Naive thymus-derived CD4-positive, alpha-beta T cell (primary cell): ENCODE data around the gene SYTL2. TPM values are rescaled to one million over a fixed set of nuclear protein-coding genes. Genes with fewer than 3 reads are reported as not detected.
"Not testable (repeated sequence)": the region's sequence is repeated elsewhere in the genome, so short reads cannot be mapped to it uniquely, and the experiment has no call there.

Experiments
- ATAC-seq: fragments of 150-1000 bp; cut with Tn5 transposase; 2 replicates; pipeline ENCODE4 v1.10.0; 2021; ENCODE audit warnings: mild to moderate bottlenecking, moderate library complexity
- CTCF ChIA-PET: fragments of 350-600 bp; sonication (Branson Sonifier 250); formaldehyde crosslinking; loops from one replicate; lab custom pipeline; 2021; ENCODE audit warnings: antibody characterized with exemption; lab: Charles Lee
- POLR2A ChIA-PET: fragments of 350-600 bp; sonication (Branson Sonifier 250); formaldehyde crosslinking; loops from one replicate; lab custom pipeline; 2021; ENCODE audit warnings: antibody characterized with exemption, inconsistent platforms; lab: Charles Lee
- DNase-seq, 9 donors: peaks; one replicate each; pipeline versions ENCODE4 v3.0.0 to v3.0.0-alpha.2; 2020 to 2022; ENCODE audit warnings: mixed read lengths in 1 of 9
- H3K27ac ChIP-seq: one replicate; pipeline ENCODE4 v1.7.0; 2013; ENCODE audit warnings: mild to moderate bottlenecking, low read depth, low read length, moderate library complexity
- H3K27me3 ChIP-seq, 2 donors: one replicate each; pipeline ENCODE4 v1.7.0; 2013; ENCODE audit warnings: low read length in 2 of 2, mild to moderate bottlenecking in 2 of 2, moderate library complexity in 2 of 2; ENCODE audit not compliant: control insufficient read depth in 2 of 2, insufficient read depth in 2 of 2
- H3K36me3 ChIP-seq, 3 experiments: 1 replicate in 2 of 3; 2 replicates in 1 of 3; pipeline ENCODE4 v1.7.0; 2013; ENCODE audit warnings: low read length in 3 of 3, mild to moderate bottlenecking in 3 of 3, moderate library complexity in 1 of 3; ENCODE audit not compliant: insufficient read depth in 3 of 3, control insufficient read depth in 2 of 3
- H3K4me1 ChIP-seq, 2 donors: one replicate each; pipeline ENCODE4 v1.7.0; 2013; ENCODE audit warnings: low read length in 2 of 2, mild to moderate bottlenecking in 2 of 2, moderate library complexity in 1 of 2; ENCODE audit not compliant: control insufficient read depth in 2 of 2, insufficient read depth in 2 of 2
- H3K4me3 ChIP-seq: 2 replicates; pipeline ENCODE4 v1.7.0; 2013; ENCODE audit warnings: mild to moderate bottlenecking, low read length
- H3K9me3 ChIP-seq, 3 experiments: 1 replicate in 2 of 3; 2 replicates in 1 of 3; pipeline ENCODE4 v1.7.0; 2013; ENCODE audit warnings: low read length in 3 of 3; ENCODE audit not compliant: control insufficient read depth in 2 of 3
- H3K27ac Mint-ChIP-seq, 9 donors: one replicate each; pipeline ENCODE4 v1.8.0; 2020 to 2022; ENCODE audit warnings: mixed read lengths in 9 of 9, mild to moderate bottlenecking in 8 of 9, moderate library complexity in 5 of 9, inconsistent platforms in 2 of 9
- H3K27me3 Mint-ChIP-seq, 5 donors: one replicate each; pipeline ENCODE4 v1.8.0; 2021 to 2022; ENCODE audit warnings: mixed read lengths in 5 of 5, mild to moderate bottlenecking in 1 of 5
- H3K36me3 Mint-ChIP-seq, 5 donors: one replicate each; pipeline ENCODE4 v1.8.0; 2020 to 2022; ENCODE audit warnings: mixed read lengths in 5 of 5, mild to moderate bottlenecking in 3 of 5, inconsistent platforms in 1 of 5
- H3K4me1 Mint-ChIP-seq, 7 donors: one replicate each; pipeline ENCODE4 v1.8.0; 2020 to 2022; ENCODE audit warnings: mixed read lengths in 7 of 7, mild to moderate bottlenecking in 3 of 7, inconsistent platforms in 1 of 7
- H3K4me3 Mint-ChIP-seq, 10 donors: one replicate each; pipeline ENCODE4 v1.8.0; 2020 to 2022; ENCODE audit warnings: mild to moderate bottlenecking in 10 of 10, mixed read lengths in 10 of 10, moderate library complexity in 6 of 10, inconsistent platforms in 2 of 10
- H3K9me3 Mint-ChIP-seq, 11 donors: one replicate each; pipeline ENCODE4 v1.8.0; 2020 to 2022; ENCODE audit warnings: mixed read lengths in 11 of 11, mild to moderate bottlenecking in 4 of 11, inconsistent platforms in 1 of 11, moderate library complexity in 1 of 11
- intact Hi-C, 2 donors: fragments of 100-400 bp; cut with micrococcal nuclease; formaldehyde crosslinking; loops; one replicate each; pipeline ENCODE4 v1.15.1; 2023
- polyA plus RNA-seq, 2 donors: library from polyadenylated mRNA; unstranded; fragments of 300-500 nt; fragmentation: Illumina TruSeq; gene quantifications; one replicate each; pipeline ENCODE4 v1.2.3, GENCODE V29; 2021
- total RNA-seq, 6 experiments: library from RNA in 5 of 6; stranded (reverse) in 5 of 6; gene quantifications; 1 replicate in 5 of 6; 2 replicates in 1 of 6; pipeline ENCODE4 v1.2.3 and lab custom pipeline; 2021 to 2026

The SYTL2 gene
- total and polyA plus RNA-seq, 7 experiments from 2014 or later = 12.0 to 62.9 (median 27.5) TPM

GRCh38 chr11:85854557-85855340, 43.8 kb upstream of the SYTL2 start:
- peaks cover 0 to 9% (median 2%) of the 10 kb centered on the region in 11 donors for H3K9me3 Mint-ChIP-seq
- H3K4me3 ChIP-seq = peak overlapping the region; percentile 71
- ChIA-PET CTCF (interaction anchor here (0.6 to 2.2 kb wide), 19 partner anchors 8 to 479 kb away, joined by 3 to 16 read pairs (median 4); partner anchors contain the start of gene SYTL2), POLR2A (interaction anchor here (0.6 to 1.8 kb wide), 12 partner anchors 9 to 339 kb away, joined by 3 to 5 read pairs (median 4); partner anchors contain the start of genes CREBZF and TMEM126A)
- intact Hi-C loops = loop anchor here (1.0 to 5.0 kb wide), 27 partner anchors 26 to 1013 kb away; partner anchors contain the start of genes PICALM (in 2 of the 2), TMEM126B (in 2 of the 2), CREBZF (in 1 of the 2) and EED (in 1 of the 2)
- peak overlapping the region; percentile 84 for H3K27ac ChIP-seq
- ATAC-seq (peak; percentile 99), DNase-seq (peak; percentile 81 to 97 (median 90))
- peaks cover 0 to 7% (median 0%) of the 10 kb centered on the region in 5 donors for H3K27me3 Mint-ChIP-seq
- H3K27ac Mint-ChIP-seq = peak overlapping the region; percentile 85 to 98 (median 95)
- H3K9me3 ChIP-seq = no peaks in the 10 kb centered on the region
- no peaks in the 10 kb centered on the region for H3K27me3 ChIP-seq
- H3K4me1 ChIP-seq = peaks cover 6 to 9% of the 10 kb centered on the region in 2 donors
- no peaks in the 10 kb centered on the region for H3K36me3 ChIP-seq
- H3K4me3 Mint-ChIP-seq = peak overlapping the region; percentile 79 to 95 (median 94)
- peaks cover 0 to 17% (median 0%) of the 10 kb centered on the region in 5 donors for H3K36me3 Mint-ChIP-seq
- peaks cover 0 to 15% (median 13%) of the 10 kb centered on the region in 7 donors for H3K4me1 Mint-ChIP-seq

GRCh38 chr11:85854212-85854556, 43.2 kb upstream of the SYTL2 start:
- Histone ChIP-seq H3K27ac (peak overlapping the region; percentile 84), H3K27me3 (no peaks in the 10 kb centered on the region), H3K36me3 (no peaks in the 10 kb centered on the region), H3K4me3 (peak overlapping the region; percentile 71), H3K9me3 (no peaks in the 10 kb centered on the region), H3K4me1 (peaks cover 6 to 9% of the 10 kb centered on the region in 2 donors)
- peaks cover 0 to 15% (median 13%) of the 10 kb centered on the region in 7 donors for H3K4me1 Mint-ChIP-seq
- ChIA-PET CTCF (interaction anchor here (0.8 to 2.2 kb wide), 11 partner anchors 8 to 438 kb away, joined by 3 to 16 read pairs (median 6); partner anchors contain the start of gene SYTL2), POLR2A (interaction anchor here (0.6 to 1.8 kb wide), 7 partner anchors 17 to 207 kb away, joined by 3 to 5 read pairs (median 3); partner anchors contain the start of gene TMEM126A)
- peaks cover 0 to 9% (median 2%) of the 10 kb centered on the region in 11 donors for H3K9me3 Mint-ChIP-seq
- H3K27ac Mint-ChIP-seq = peak overlapping the region; percentile 85 to 98 (median 95)
- H3K27me3 Mint-ChIP-seq = peaks cover 0 to 2% (median 0%) of the 10 kb centered on the region in 5 donors
- H3K36me3 Mint-ChIP-seq = peaks cover 0 to 17% (median 0%) of the 10 kb centered on the region in 5 donors
- peak overlapping the region; percentile 79 to 95 (median 94) for H3K4me3 Mint-ChIP-seq
- intact Hi-C loops = loop anchor here (1.0 to 5.0 kb wide), 15 partner anchors 26 to 754 kb away; partner anchors contain the start of genes TMEM126B (in 2 of the 2), CREBZF (in 1 of the 2), PICALM (in 1 of the 2) and SYTL2 (in 1 of the 2)
- DNase-seq (no peak), ATAC-seq (no peak)

- ATAC-seq = not testable (repeated sequence)
- intact Hi-C loops = loop anchor here in 1 of 2 donors (5.0 kb wide), 1 partner anchor 206 kb away; the partner anchor contains the start of gene TMEM126A
These were observed 42.6 kb upstream of the SYTL2 start for GRCh38 chr11:85853541-85853940.

GRCh38 chr11:85852754-85853153, 41.8 kb upstream of the SYTL2 start:
- not testable (repeated sequence) for ATAC-seq
- intact Hi-C loops = loop anchor here in 1 of 2 donors (5.0 kb wide), 1 partner anchor 205 kb away; the partner anchor contains the start of gene TMEM126A

More at GRCh38 chr11:85853541-85853940, 42.6 kb upstream of the SYTL2 start:
- H3K9me3 ChIP-seq, H3K4me1 ChIP-seq, CTCF ChIA-PET, H3K27ac Mint-ChIP-seq, H3K27me3 Mint-ChIP-seq, H3K36me3 ChIP-seq, H3K27me3 ChIP-seq, H3K4me3 Mint-ChIP-seq, DNase-seq, H3K27ac ChIP-seq, H3K4me3 ChIP-seq, H3K9me3 Mint-ChIP-seq: not testable (repeated sequence)
- peaks cover 0 to 19% (median 3%) of the 10 kb centered on the region in 5 donors for H3K36me3 Mint-ChIP-seq
- POLR2A ChIA-PET = interaction anchor here (1.1 to 1.8 kb wide), 2 partner anchors 159 to 206 kb away, joined by 3 to 4 read pairs; partner anchors contain the start of gene TMEM126A
- peaks cover 0 to 15% (median 13%) of the 10 kb centered on the region in 7 donors for H3K4me1 Mint-ChIP-seq

GRCh38 chr11:85848556-85848955, 37.6 kb upstream of the SYTL2 start:
- intact Hi-C loops = no loop called here
- Histone ChIP-seq H3K36me3 (no peaks in the 10 kb centered on the region), H3K4me3 (no peak overlapping the region), H3K4me1 (no peaks in the 10 kb centered on the region), H3K27ac (no peak overlapping the region), H3K9me3 (no peaks in the 10 kb centered on the region), H3K27me3 (no peaks in the 10 kb centered on the region)
- Mint-ChIP-seq H3K36me3 (peaks cover 0 to 27% (median 3%) of the 10 kb centered on the region in 5 donors), H3K4me3 (no peak overlapping the region), H3K9me3 (peaks cover 0 to 15% (median 5%) of the 10 kb centered on the region in 11 donors), H3K4me1 (peaks cover 0 to 13% (median 0%) of the 10 kb centered on the region in 7 donors), H3K27me3 (peaks cover 0 to 3% (median 0%) of the 10 kb centered on the region in 5 donors), H3K27ac (no peak overlapping the region)
- ATAC-seq (no peak), DNase-seq (no peak)
- CTCF ChIA-PET = no interaction called here
- POLR2A ChIA-PET = interaction anchor here (0.7 kb wide), 1 partner anchor 17 kb away, joined by 3 read pairs; no protein-coding TSS in a partner anchor

More at GRCh38 chr11:85852754-85853153, 41.8 kb upstream of the SYTL2 start:
- H3K27ac ChIP-seq, CTCF ChIA-PET, H3K4me1 ChIP-seq, H3K9me3 ChIP-seq, H3K27ac Mint-ChIP-seq, H3K27me3 ChIP-seq, H3K36me3 ChIP-seq, POLR2A ChIA-PET, H3K4me3 ChIP-seq, DNase-seq, H3K4me3 Mint-ChIP-seq, H3K27me3 Mint-ChIP-seq: not testable (repeated sequence)
- peaks cover 0 to 11% (median 3%) of the 10 kb centered on the region in 11 donors for H3K9me3 Mint-ChIP-seq
- peaks cover 0 to 15% (median 13%) of the 10 kb centered on the region in 7 donors for H3K4me1 Mint-ChIP-seq
- H3K36me3 Mint-ChIP-seq = peaks cover 0 to 19% (median 3%) of the 10 kb centered on the region in 5 donors

GRCh38 chr11:85848006-85848405, 37.1 kb upstream of the SYTL2 start:
- DNase-seq = no peak
- no peaks in the 10 kb centered on the region for H3K36me3 ChIP-seq
- no peak overlapping the region for H3K4me3 Mint-ChIP-seq
- H3K36me3 Mint-ChIP-seq = peaks cover 0 to 25% (median 3%) of the 10 kb centered on the region in 5 donors
- CTCF ChIA-PET = interaction anchor here (0.7 kb wide), 1 partner anchor 117 kb away, joined by 3 read pairs; no protein-coding TSS in a partner anchor
- POLR2A ChIA-PET = no interaction called here
- no peaks in the 10 kb centered on the region for H3K4me1 ChIP-seq
- H3K4me1 Mint-ChIP-seq = peaks cover 0 to 13% (median 0%) of the 10 kb centered on the region in 7 donors
- no peak overlapping the region for H3K27ac ChIP-seq
- peaks cover 0 to 15% (median 5%) of the 10 kb centered on the region in 11 donors for H3K9me3 Mint-ChIP-seq
- intact Hi-C loops = no loop called here
- no peak overlapping the region for H3K4me3 ChIP-seq
- H3K9me3 ChIP-seq = no peaks in the 10 kb centered on the region
- peaks cover 0 to 3% (median 0%) of the 10 kb centered on the region in 5 donors for H3K27me3 Mint-ChIP-seq
- no peaks in the 10 kb centered on the region for H3K27me3 ChIP-seq
- no peak overlapping the region for H3K27ac Mint-ChIP-seq
- ATAC-seq = no peak
